GM21515 (cell line): ENCODE measurements around the gene SAMSN1.

Experiments used
- ATAC-seq: cut with Tn5 transposase; IDR thresholded peaks from one replicate; pipeline ENCODE4 v1.9.1; 2021; ENCODE audit not compliant: unreplicated experiment

SAMSN1 gene

GRCh38 chr21:14448784-14449183 lies 97.3 kb downstream of the SAMSN1 start:
- no peak for ATAC-seq

- no peak for ATAC-seq
Observed at GRCh38 chr21:14438211-14438610, 107.9 kb downstream of the SAMSN1 start.

GRCh38 chr21:14435423-14435822 lies 110.7 kb downstream of the SAMSN1 start:
- ATAC-seq: no peak
